ENCODE measurements around the gene REPIN1.

DNA sequence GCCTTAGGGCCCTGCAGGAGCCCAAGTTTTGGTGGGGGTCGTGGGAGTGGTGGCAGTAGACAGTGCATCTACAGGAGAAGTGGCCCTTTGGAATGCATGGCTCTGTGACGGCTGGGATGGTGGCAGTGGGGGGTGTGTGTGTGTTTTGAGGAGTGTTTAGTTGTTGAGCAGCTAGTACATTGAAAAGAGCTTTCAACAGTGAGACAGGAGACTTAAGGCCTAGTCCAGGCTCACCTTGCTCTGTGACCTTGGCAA, 37.6 kb downstream of the REPIN1 start:
- TF ChIP-seq CTCF (IDR thresholded peaks at IDR 0.05) (no peak), ZFX (IDR thresholded peaks at IDR 0.05; ENCODE audit: borderline replicate concordance) (no peak)

Data from 22Rv1 (cell line).